SIG-M5 treated with dmso at 0.1 percent for 504 hours (cell line): ENCODE measurements around the gene SLC44A4.

Experiments used
- DNase-seq: peaks from one replicate; lab custom pipeline; 2025; ENCODE audit not compliant: unreplicated experiment; lab: John Stamatoyannopoulos, UW

The SLC44A4 gene

DNA sequence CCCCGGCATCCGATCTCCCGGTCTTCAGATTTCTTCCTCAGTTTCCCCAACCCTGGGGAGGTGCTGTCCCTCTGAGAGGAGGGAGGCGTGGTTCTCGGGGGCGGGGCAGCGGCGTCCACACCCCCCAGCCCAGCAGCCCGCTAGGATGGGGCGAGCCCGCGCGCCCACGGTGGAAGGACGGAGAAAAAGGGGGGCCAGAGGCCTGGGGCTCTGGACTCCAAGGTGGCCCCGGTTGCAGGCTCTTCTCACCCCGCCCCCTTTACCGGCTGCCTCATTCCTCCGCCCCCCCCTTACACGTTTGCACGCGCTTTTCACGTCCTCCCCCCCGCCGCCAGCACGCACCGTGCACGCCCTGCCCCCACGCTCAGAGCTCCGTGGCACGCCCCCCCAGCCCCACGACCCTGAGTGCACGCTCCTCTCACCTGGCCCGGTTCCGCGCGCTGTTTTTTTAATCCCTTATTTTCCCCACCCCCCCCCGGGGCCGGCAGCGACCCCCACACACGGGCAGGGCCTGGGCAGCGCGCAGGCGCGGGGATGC lies 22.7 kb upstream of the SLC44A4 start:
- peak; percentile 41 for DNase-seq

DNA sequence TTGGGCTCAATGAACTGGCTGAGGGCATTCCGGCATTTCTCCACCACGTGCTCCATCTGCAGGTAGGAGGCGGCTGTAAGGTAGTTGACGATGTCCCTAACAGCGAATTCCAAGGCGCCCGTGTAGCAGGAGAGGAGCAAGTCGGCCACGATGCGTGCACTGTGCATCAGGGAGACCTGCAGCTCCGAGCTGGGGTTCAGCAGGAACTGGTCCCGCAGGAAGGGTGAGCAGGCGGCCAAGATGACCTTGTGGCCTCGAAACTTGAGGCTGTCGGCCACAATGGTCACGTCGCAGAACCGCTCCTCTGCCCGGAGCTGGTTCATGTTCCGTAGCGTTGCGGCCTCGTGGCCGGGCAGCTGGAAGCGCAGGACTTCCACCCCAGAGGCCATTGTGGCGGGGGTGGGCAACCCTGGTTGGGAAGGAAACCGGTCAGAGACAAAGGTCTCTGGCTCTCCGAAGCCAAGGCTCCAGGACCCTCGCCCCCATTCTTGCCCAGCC lies 22.2 kb upstream of the SLC44A4 start:
- no peak for DNase-seq

DNA sequence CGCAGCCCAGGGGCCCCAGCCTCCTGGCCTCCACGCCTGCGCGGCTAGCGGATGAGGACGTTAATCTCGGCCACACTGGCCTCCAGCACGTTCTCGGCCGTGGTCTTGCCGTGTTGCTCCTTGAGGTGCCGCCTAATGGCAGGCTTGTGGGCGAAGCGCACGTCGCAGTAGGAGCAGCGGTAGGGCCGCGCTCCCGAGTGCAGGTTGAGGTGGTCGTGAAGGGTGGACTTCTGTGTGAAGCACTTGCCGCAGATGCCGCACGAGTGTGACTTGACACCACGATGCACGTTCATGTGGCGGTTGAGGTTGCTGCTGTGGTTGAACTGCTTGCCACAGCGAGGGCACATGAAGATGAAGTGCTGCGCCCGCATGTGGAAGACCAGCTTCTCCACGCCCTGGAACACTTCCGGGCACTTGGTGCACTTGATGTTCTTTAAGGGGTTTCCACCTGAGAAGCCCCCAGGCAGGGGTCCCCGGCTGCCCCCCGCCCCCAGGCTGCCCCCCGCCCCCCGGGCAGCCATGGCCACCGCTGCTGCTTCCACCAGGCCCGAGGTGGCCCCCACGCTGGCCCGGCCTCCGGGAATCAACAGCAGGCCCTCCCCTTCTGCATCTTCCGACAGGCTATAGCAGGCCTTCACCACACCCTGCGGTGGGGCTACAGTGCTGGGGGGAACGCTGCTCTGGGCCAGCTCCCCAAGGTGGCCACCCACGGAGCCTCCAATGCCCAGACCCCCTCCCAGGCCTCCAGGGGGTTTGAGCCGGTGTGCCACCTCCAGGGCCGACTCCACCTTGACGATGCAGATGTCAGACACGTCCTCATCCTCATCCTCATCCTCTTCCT lies 21.3 kb upstream of the SLC44A4 start:
- DNase-seq, result no peak

DNA sequence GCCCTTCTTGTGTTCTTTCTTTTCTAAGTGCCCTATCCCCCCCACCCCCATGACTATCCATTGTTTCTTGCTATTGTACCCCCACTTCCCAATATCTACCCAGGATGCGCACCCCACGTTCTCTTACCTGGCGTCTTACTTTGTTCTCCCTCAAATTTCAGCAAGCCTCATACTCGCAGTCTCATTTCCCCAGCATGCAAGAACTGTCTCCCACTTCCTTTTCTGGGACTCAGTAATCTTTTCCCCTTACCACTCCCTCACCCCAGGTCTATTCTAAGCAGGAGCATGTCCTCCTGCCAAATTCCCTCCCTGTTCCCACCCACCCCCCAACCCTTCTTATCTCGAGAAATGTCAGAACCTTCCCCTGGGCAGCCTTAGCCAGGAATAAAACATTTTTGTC lies 20.4 kb upstream of the SLC44A4 start:
- DNase-seq, result peak; percentile 14

DNA sequence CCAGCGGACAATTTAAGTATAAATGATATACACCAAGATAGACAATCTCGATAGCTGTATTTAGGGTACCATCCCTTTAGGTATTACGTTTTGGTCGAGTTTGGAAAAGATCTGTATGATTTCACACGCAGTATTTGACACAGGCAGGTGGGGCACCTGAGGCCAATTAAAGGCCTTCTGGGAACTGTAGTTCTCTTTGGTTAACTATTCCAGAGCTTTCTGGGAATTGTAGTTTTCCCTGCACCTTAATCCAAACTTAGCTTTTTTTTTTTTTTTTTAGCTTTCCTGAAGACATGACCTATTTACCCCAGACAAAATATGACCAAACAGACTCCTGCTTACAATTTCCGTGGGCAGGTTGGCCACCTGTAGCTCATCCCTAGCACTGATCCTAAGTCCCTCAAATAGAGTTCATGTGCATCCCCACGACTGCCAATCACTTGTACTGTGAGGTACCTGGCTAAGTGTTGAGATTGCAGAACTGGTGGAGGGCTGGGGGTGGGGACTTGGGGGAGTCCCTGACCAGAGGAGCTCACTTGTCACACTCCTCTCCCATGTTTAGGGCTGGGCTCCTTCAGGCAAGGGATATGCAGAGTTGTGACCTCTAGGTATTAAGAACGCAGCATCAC lies 19.7 kb upstream of the SLC44A4 start:
- peak; percentile 34 for DNase-seq

DNA sequence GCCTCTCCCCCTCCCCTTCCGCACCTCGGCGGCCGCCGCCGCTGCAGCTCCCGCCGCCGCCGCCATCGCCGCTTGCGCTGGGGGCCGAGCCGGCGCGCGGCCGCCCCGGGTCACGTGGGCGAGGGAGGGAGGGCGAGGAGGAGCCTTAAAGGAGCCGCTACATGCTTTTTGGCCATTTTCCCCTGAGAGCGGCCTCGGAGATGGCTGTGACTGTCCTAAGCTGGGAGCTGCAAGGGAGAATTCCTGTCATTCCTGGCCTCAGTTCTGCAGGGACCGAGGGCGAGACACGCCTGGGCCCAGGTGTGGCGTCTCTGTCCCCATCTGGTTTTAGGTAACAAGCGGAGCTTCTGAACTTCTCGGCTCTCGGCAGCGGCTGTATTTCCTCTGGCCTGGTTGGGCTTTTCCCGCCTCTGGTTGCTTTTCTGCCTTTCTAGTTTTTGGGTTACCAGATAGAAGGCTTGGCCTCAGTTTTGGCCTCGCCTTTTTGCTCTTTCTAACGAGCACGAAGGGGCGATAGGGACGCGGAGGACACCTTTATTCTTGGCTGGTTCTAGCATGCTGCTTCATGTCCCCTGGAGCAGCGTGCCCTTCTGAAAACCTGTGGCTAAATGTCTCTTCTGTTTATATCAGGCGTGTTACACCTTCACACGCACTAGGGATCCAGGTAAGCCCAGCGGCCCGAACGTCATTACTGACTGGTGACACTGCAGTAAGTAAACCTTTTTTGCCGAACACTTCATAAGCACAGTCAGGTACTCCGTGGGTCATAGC lies 19.0 kb upstream of the SLC44A4 start, which contains the start of gene EHMT2:
Gene EHMT2, minus strand, starts transcription at position 87 of the 771 bp plus-strand sequence. Its CDS starts 21 bp downstream, at position 66.
- DNase-seq, result peak; percentile 68

DNA sequence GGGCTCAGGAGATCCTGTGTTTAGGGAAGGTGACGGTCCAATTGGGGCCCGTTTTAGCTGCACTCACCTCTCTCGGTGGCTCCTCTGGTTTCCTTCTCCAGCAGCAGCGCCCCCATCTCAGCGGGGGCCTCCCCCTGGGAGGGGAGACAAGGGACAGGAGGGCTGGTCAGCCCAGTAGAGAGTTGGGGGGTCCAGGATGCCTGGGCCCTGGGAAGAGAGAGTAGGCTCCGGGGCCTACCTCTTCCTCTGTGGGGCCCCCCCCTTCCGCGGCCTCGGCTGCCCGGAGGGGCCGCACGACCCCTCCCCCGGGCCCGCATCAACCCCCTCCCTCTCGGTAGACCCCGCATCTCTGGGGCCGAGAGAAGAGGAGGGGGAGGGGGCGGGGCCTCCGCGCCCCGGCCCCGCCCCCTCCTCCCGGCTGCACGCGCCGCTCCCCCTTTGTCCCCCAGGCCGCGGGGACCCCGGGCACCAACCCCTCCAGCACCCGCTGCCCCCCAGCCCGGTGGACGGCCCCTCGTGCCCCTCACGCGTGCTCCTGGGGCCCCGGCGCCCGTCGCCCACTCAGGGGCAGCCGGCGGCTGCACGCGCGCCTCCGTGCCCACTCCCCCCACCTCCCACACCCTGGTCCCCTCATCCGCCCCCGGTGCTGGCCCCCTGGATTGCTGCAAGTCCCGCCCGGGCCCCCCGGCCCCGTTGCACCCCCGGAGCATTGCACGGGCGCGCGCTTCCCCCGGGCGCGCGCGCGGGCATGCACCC lies 18.2 kb upstream of the SLC44A4 start:
- DNase-seq, result no peak

DNA sequence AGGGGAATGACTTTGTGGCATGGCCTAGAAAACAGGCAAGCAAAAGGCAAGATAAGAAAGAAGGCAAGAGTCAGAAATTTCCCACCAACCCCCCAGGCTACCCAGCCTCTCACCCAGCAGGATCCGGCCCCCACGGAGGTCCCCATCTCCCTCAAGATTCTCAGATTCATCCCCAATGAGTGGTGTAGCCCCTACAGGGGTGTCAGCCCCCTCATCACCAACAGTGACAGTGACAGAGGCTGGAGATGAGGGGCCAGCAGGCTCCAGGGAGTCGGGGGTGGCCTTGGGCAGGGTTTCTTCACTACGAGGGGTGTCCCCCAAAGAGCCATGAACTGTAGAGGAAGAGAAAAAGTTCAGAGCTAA lies 17.7 kb upstream of the SLC44A4 start:
- DNase-seq, result no peak

DNA sequence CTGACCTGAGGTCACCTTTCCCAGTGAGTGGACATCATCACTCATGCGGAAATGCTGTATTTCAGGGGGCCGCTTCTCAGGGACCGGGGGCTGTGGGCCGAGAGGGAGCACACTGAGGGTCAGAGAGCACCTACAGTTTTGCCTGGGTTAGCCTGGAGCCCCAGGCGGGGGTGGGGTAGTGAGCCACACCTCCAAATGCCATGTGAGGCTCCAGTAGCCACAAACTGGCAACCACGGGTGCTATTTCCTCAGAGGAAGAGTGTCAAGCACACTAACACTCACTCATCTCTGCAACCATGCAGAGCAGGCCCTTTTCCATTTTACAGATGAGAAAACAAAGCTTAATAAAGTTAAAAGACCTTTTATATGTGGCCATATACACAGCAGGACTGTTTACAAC lies 14.0 kb upstream of the SLC44A4 start:
- DNase-seq, result no peak

DNA sequence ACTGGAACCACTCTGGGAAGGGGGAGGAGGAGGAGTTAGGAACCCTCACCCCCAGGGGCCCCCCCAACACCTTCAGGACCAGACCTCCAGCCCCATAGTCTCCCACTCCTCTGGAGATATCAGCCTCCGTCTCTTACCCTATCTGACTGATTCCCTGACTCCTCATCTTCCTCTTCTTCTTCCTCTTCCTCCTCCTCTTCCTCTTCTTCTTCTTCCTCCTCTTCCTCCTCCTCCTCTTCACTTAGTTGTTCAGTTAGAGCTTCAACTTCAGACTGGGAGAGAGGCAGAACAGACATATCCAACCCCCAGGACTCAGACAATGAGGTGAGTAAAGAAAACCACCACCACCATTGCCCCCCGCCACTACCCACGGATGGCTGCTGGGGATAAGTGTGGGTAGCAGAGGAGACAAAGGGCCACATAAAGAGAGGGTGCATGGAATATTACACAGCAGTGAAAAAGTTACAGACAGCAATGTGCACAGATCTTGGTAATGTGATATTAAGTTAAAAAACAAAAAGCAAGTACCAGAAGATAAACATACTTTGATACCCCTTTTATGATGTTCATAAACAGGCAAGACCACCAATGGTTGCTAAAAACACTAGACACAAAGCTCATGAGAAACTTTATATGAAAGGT lies 10.7 kb upstream of the SLC44A4 start:
- DNase-seq, result no peak

DNA sequence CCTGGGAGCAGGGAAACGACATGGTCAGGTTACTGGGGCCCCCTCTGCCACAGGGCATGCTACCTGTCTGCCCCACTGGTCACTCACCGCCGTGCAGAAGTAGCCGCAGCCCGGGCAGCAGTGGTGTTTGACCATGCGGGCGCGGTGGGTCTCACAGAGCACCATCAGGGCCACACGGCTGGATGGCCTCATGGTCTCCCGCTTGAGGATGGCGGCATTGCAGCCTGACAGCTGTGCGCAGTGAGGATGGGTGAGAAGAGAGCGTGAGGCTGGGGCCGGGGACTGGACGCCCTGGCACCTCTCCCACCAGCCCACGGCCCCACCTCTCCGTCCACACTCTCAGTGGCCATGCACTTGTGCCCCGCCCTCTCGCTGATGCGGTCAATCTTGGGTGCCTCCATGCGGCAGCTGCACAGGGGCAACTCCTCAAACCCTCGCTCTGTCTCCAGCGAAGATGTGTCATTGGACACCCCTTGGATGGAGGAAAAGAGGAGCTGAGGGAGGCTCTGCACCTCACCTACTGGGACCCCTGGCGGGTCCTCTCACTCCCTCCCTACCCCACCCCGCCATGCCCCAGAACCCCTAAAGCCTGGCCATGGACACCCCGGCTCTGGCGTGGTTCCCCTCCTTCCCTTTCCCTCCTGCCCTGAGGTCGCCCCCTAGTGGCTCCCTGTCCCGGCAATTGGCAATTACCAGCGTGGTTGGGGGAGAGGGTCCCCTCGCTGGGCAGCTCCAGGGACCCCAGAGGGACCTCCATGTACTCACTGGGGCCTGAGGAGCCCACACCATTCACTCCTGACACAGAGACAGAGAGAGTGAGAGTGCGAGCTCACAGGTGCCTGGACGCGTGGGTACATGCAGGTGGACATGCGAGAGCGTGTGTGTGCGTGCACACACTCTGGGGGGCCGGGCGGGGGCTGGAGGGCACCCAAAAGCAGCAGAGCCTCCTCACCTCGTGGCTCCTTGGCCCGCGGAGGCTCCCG lies 9.8 kb upstream of the SLC44A4 start:
- no peak for DNase-seq

DNA sequence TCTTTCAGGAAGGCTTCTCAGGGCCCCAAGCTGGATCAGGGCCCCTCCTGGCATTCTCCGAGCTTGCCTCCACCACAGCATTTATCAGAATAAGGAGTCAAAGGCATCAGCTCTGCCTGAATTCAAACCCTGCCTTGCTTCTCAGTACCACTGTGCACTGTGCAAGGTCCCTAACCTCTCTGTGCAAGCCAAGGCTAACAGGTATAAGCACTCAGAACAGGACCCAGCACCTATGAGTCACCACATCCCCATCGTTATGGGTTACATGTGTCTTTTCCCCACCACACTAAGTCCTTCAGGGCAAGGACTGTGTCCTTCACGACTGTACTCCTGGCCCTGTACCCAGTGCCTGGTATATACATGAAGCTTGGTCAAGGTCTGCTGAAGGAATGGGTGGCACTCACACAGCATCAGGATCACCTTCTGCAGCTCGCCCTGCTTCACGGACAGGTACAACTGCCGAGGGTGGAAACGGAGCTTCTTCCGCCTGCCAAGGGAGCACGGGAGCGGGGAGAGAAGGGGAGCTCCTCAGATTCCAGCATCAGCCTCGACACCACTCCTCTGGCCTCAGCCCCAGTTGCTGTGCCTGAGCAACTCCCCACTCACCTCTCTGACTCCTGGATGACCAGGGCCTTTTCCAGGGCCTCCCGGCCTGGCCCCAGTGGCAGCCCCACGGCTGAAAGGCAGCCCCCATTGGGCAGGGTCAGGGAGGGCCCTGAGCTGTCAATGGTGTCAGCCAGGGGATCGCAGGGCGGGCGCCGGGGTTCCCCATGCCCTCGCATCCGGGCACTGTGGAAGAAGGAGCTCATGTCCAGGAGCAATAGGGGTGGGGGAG lies 8.6 kb upstream of the SLC44A4 start:
- DNase-seq, result no peak

DNA sequence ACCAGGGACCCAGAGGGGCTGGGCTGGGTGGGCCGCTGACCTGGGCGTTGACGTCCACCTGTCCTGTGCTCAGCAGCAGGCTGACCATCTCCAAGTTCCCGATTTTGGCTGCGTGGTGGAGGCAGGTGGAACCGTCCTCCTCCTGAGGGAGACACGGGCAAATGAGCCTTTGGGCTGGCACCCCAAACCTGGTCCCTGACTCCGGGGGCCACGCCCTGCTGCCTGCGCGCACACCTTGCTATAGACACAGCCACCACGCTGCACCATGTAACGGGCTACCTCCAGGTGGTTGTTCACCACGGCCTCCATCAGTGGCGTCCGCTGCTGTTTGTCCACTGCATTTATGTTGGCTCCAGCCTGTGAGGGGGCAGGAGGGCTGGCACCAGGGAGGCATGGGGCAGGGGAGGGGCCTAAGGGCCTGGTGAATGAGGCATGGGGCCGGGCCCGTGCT lies 7.8 kb upstream of the SLC44A4 start:
- no peak for DNase-seq

DNA sequence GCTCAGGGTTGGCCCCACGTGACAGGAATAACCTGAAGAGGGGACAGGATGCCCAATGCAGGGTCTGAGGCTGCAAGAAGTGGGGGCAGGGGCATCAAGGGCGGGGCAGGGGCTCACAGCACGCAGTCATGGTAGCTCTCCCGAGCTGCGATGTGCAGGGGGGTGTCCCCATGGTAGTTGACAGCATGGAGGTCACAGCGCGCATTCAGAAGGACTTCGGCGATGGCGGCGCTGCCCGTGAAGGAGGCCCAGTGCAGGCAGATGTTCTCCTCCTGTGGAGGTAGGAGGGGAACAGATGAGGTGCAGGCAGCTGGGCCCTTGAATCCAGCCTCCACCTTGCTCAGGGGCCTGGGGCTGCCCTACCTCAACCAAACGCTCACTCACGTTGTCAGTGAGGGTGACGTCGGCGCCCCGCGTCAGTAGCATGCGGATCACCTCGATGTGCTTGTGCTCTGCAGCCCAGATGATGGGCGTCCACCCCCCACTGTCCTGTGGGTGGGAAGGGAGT lies 5.8 kb upstream of the SLC44A4 start:
- no peak for DNase-seq

DNA sequence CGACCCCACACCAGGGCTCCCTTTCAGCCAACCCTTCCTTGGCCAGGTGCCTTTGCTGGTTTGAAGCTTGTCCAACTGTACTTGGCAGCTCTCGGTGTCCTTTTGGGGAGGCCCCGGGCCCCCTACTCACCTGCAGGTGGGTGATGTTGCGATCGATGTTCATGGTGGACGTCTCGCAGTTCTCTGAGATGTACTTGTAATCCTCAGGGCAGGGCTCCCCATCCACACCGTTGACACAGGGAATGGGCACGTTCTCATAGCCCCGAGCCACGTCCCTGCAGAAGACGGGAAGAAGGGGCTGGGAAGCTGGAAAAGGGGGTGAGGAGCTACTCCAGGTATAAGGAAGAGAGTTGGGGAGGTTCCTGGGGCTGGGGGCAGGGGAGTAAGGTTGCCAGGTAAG lies 4.9 kb upstream of the SLC44A4 start:
- DNase-seq, result no peak

DNA sequence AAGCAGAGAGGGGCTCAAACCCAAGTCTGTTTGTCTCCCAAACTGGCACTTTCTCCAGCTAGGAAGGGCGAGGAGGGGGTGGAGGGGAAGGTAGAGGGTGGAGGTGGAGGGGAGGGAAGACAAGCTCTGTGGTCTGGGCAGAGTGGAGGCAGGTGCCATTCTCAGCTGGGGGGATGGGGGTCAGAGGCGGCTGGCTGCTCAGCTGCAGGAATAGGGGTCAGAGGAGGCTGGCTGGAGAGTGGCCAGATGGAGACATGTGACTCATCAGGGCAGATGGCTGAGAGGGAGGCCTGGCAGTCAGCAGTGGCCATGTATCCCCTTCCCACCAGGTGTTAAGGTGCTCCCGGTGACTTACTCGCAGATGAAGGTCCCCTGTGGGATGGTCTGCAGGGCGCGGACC lies 3.5 kb upstream of the SLC44A4 start:
- no peak for DNase-seq

DNA sequence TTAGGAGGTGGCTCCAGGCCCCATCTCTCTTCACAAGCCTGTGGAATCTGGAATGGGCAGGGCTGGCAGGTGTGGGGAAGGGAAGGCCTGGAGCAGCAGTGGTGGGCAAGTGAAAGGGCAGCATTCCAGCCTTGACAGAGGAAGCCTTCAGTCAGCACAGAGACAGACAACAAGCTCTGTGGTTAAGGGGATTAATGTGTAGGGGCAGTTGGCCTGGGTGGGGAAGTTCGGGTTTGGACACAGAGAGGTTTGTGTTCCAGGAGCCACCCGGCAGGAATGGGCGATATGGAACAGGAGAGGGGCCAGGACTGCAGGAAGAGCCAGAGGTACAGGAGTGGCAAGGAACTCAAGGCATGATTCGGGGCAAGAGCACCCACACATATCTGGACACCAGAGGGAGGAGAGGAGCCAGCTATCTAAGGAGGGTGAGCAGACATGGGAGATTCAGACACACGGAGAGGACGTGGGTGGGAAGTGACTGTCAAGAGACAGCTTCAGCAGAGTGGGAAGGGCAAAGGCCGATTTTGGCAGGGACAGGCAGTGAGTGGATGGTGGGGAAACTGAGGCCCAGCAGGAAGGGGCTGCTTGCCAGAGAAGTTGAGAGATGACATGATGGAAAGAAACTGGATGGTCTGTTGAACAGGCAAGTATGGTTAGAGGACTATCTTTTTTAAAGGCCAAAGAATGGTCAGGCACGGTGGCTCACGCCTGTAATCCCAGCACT lies 2.5 kb upstream of the SLC44A4 start:
- DNase-seq, result no peak
